Esophagus mucosa (tissue), 1 donor: ENCODE results near the gene RASGEF1C. TPM values are rescaled to one million over a fixed set of nuclear protein-coding genes. Genes with fewer than 3 reads are reported as not detected.

Source experiments
- ATAC-seq: fragments of 200-7000 bp; cut with Tn5 transposase; one replicate; pipeline ENCODE4 v1.9.1; 2020
- total RNA-seq: library from RNA; stranded (reverse); gene quantifications from one replicate; pipeline ENCODE4 v1.2.4, GENCODE V29; 2023
- donor health status: DM: yes; HTN: yes; CAD: no.

RASGEF1C gene
- total RNA-seq, 1 donor from 2014 or later, result not detected

DNA sequence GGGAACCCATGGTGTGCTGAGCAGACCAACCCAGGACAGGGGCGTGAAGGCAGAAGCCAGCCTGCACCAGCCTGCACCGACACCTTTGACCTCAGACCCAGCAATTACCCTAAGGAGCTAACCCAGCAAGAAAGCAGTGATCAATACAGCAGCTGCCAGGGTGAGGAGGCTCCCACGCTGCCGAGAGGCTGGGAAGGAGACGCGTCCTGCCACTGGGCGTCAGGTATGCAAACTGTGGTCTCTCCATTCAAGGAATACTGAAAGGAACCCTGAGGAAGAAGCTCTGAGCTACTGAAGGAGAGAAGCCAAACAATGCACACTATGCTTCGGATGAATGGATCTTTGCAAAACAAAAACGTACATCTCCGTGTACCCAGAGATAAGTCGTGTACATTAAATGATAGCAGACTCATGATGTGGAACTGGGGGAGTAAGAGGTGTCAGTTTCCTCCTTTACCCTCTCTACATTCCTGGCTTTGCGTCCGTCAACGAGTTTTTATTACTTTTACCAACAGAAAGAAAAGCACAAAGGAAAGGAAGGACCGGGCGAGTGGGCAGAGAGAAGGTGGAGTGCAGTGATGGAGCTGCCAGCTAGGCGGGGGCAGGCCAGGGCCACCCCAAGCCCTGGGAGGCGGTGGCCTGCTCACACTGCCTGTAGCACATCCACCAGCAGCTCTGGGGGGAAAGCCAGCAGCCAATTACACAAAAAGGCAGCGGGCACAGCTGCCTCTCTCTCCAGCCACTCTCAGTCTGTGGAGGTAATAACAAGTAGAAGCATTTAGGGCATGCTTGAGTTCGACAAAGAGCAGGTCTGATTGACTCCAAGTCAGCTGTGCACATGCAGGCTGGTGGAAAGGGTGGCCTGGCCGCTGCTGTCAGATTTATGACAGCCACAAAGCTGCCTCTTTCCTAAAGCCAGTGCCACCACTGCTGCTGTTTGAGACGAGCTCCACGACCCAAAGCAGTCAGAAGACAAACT lies 29.3 kb downstream of the RASGEF1C start:
- no peak for ATAC-seq

DNA sequence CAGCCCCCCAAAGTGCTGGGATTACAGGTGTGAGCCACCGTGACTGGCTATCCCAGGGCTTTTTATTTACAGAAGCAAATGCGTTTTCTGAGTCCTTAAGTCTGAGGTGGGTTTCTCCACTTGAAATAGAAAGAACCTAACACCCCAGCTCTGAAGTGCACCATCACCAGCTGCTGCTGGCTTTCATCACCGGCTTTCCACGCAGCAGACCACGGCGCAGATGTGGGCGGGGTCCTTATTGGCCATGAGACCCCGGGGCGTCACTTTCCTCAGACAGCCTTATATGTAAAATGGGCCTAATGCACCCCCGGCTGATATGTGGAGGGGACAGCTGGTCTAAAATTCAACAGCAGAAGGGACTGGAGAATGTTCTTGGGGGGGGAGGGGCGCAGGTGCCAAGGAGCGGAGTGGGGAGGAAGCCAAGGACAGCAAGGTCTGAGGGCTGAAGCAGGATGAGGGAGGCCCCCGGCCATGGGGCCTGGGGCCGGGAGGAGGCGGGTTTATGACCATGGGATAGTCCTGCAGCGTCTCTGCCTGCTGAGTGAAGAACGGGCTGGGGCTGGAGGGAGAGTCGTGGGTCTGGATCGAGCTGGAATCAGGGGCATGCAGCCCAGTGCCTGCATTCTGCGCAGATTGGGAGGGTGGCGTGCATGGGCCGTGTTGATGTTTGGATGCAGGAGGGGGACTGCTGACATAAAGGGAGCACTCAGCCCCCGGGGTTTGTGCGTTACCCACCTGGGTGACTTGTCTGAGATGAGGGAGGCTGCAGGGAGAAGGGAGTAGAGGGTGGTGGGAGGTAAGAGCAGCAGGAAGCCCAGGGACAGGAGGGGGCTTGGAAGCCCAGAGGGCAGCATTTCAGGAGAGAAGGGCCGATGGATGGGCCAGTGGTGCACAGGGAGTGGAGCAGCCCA lies 30.2 kb downstream of the RASGEF1C start:
- no peak for ATAC-seq

DNA sequence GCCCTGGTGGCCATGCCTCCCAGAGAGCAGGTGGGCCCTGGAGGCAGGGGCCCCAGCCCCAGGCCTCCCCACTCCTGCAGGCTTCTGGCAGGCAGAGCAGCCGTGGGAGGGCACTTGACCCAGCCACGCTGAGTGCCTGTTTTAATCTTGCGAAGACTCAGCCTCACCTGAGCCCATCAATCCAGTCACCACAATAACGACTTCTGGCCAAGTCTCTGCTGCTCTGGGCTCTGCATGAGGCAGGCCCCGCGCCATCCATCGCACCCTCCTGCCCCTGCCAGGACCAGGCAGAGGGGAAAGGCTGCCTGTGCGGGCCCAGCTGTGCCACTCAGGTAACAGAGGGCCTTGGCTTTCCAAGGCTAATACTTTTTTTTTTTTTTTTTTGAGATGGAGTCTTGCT lies 32.8 kb downstream of the RASGEF1C start:
- ATAC-seq, result no peak

DNA sequence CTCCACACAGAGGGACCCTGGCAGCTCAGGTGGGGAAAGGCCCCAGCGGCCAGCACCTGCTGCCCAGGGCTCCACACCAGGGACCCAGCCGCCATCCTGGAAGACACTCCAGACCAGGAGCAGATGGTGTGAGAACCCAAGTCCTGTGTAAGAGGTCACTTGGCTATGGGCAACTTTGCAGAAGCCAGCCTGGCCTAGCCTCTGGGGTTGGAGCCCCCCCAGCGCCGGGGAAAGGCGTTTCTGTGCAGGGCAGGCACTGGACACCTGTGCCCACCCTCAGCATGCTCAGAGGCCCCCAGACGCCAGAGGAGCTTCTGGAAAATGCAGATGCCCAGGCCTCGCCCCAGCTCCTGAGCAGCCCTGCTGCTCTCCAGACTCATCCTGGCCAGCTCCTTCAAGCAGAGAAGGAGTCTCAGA lies 34.0 kb downstream of the RASGEF1C start:
- ATAC-seq, result no peak

DNA sequence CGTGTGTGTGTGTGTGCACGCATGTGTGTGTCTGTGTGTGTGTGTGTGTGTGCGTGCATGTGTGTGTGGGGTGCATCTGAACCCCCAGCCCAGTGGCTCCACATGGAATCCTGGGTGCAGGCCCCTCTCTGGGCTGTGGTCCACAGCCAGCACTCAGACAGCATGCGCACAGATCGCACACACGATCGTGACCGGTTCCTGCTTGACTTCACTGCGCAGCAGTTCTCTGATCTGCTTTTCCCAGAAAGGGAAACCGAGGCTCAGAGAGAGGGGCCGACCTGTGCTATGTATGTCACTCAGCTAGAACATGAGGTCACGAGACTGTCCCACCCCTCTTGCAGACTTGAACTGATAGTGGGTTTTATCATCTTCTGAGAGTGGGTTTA lies 34.4 kb downstream of the RASGEF1C start:
- no peak for ATAC-seq

DNA sequence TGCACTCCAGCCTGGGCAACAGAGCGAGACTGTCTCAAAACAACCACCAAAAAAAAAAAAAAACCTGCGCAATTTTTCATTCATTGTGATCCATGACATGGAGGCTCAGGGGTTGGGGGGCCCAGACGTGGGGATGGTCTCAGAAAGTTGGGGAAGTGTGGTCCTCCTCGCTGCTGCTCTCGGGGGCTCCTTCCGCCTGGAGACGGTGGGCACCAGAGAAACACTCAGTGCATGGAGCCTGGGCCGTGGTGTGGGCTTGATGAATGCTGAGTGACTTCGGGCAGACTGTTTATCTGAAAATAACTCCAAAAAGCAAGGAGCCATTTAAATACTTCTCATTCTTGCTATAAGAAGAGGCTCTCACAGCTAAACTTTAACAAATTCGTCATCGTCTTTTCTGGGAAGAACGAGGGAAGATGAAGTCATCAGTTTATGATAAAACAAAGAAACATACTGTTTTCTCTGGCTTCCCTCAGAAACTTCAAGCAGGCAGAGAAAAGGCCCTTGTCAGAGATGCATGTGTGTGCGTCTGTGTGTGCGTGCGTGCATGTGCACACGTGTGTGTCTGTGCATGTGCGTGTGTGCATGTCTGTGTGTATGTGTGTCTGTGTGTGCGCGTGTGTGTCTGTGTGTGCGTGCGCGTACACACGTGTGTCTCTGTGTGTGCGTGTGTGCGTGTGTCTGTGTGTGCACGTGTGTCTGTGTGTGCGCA lies 35.0 kb downstream of the RASGEF1C start:
- ATAC-seq, result no peak

DNA sequence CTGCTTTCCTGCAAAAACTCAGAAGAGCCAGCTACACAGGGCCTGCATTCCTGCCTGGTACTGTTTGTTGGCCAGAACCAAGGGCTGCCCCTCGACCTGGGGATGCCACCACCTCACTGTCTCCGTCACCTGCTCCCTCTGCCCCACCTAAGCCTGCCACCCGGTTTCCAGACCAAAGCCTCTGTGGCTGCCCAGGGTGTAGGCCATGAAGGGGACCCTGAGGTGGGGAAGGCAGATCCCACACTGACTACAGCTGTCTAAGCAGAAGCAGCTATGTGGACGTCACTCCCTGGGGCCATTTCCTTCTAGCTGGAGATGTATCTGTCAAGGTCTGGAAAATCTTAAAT lies 35.8 kb downstream of the RASGEF1C start:
- no peak for ATAC-seq

DNA sequence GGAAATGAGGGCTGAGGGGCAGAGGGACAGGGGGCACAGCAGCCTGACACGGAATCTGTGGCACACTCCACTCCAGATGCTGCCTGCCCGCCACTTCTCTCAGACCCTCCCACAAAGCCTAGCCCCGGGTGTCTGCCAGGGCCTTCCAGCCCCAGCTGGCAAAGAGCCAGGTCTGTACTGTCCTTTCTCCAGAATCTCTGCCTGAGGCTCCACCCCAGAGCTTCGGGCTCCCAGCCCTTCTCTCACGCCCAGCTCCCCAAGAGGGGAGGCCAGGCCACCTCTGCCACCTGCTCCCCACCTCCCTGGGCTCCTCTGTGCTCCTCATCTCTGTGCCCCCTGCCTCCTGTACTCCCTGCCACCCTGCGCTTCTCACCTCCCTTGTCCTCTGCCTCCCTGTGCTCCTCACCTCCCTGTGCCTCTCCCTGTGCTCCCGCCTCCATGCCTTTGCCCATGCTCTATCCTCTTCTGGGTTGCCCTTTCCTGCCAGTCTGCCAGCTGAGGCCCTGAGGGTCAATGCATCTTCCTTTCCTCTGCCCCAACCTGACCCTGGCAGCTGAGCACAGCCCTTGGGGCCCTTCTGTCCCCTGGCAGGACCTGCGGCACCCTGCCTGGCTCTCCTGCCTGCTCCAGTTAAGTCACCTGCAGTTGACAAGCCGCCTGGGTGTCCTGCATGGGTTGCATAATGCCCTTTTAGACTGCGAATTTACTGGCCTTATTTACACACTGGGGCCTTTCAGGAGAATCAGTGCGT lies 36.4 kb downstream of the RASGEF1C start:
- no peak for ATAC-seq

DNA sequence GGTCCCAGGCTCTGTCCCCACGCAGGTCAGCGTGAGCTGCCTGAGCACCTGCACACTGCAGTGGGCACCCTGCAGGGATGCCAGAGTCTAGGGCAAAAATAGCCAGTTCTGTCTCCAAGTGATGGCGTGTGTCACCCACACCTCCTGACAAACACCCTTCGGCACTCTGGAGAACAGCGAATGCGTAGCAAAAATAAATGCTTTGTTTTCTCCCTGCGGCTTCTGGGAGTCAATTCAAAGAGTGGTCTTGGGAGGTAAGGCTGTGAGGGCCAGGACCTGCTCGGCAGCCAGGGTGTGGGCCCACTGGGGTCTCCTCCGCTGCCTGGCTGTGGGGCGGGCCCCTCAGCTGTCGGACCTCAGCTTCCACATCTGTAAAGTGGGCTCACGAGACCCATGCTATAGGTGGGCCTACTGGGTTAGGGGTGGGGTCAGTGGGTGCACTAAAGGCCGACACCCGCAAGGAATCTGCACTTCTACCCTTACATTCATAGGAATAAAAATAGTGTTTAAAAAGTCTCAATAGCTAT lies 37.4 kb downstream of the RASGEF1C start:
- no peak for ATAC-seq

DNA sequence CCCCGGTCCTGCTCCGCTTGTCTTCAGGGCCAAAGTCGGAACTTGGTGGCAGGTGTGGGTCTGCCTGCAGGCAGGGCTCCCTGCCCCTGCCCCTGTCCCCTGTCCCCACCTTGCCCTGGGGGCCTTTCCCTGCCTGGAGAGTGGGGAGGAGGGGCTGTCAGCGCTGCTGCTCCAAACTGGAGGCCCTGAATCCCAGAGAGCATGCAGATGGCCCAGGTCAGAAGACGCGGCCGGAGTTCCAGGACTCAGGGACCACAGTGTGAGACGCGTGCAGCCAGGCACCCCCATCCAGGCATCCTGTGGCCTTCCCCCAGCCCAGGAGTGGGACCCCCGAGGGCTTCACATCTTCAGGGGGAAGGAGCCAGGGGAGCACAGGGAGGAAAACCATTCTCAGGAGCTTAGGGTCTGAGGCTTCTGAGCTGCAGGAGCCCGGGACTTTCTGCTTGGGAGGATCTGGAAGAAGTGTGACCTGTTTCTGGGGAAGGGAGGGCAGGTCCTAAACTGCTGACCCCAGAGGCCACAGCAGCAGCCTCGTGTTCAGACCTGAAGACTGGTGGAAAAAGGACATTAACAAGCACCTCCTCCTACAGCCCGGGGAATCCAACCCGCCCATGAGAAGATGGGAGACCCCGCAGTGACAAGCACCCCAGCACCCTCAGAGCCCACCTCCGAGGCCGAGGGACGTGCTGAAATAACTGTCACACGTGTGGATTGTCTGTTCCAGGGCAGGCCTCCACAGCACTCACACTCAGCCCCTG lies 38.0 kb downstream of the RASGEF1C start:
- no peak for ATAC-seq

DNA sequence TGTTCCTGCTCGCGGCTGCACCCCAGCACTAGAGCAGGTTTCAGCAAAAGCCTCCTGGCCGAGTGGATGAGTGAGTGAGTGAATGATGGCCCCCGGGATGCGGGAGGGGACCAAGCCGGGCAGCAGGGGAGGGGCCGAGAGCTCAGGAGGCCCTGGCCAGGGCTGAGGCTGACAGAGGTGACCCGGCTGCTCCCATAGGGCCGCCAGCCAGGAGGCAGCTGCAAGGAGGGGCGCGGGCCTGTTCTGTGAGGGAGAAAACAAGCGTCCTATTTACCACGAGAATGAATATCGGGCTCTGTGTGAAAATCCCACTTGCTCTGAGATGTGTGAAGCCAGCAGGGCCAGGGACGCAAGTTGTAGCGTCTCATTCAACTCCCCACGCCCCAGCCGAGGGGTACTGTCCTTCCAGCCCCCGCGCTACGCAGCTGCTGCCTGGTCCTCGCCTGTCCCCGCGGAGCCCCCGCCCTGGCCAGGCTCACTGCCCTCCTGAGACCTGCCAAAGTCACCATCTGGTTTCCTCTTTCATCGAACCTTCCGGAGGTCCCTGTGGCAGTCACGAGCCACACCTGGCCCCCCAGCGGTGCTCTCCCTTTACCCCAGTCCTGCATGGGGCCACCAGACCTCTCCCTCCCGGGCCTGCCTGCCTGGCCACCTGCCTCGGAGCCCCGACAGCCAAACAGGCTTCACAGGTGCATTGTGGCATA lies 38.8 kb downstream of the RASGEF1C start:
- ATAC-seq, result no peak

DNA sequence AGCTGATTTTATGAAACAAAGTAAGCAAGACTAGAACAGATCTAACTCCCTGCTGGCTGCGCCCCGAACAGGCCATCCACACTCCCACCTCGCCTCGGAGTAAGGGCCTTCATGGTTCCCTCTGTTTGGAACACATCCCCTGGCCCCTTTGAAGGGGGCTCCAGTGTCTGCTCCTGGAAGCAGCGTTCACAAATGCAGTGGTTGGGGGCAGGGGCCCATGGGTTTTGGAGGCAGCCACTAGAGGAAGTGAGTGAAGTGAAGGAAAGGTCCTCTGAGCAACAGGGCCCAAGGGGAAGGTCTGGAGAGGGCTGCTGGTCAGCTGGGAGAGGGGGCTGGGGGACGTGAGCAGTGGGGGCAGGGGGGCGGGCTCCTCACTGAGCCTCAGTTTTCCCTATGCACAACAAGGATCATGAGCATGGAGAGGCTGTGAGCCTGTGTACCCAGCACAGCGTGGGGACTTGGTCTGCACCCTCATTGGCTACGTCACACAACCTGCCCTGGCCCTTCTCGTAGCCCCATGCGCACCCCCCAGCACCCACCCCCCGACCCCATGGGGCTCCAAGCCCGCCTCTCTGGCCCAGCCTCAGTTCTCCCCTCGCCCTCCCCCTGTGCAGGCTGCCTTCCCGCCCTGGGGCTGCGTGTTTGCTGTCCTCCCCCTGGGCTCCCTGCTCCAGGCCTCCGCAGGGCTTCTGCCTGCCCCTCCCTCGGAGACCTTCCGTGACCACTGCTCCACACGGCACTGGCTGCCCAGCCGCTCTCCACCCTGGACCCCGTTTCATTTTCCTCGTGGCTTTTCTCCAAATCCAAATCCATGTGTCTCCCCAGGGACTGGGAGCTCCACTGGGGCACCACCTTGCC lies 39.5 kb downstream of the RASGEF1C start:
- no peak for ATAC-seq

DNA sequence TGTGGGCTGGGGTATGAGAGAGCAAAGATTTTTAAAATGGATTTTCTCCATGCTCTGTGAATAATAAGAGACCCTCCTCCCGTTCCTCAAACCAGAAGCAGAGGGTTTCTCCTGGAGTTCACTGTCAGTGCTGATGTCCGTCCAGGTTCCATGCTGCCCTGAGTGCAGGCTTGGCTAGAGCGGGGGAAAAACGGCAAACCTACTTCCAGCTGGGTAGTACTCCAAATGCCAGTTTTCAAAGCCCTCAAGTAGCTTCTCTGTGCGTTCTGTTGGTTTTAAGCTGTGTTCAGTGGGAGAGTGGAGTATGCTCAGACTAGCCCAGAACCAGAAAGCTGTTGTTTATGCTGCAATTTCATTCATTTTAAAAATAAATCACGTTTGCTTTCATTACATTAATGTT lies 40.3 kb downstream of the RASGEF1C start:
- no peak for ATAC-seq

DNA sequence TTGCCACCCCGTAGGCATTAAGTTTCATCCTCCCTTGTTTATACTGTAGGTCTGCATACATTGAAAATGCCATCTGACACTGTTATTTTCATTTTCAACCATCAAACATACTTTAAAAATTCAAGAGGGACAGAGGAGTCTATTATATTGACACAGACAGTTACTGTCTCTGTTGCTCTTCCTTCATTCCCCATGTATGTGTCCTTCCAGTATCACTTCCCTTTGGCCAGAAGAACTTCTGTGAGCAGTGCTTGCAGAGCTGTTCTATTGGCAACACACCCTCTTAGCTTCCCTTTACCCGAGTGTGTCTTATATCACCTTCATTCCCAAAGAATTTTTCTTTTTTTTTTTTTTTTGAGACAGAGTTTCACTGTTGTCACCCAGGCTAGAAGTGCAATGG lies 42.8 kb downstream of the RASGEF1C start:
- no peak for ATAC-seq

DNA sequence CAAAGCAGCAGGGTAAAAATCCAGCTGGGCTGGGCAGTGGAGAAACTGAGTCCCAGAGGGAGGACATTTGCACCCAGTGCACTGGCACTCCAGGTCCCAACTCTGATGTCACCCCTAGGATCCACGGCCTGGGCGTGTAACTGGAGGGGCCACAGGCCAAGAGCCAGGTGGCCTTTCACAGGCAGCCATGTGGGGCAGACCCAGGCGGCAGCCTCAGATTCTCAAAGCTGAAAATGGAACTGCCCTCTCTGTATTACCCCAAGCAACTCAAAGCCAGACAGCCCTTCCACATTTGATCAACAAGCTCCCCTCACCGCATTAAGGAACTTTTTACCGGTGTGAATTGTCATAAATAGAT lies 46.7 kb downstream of the RASGEF1C start:
- no peak for ATAC-seq

DNA sequence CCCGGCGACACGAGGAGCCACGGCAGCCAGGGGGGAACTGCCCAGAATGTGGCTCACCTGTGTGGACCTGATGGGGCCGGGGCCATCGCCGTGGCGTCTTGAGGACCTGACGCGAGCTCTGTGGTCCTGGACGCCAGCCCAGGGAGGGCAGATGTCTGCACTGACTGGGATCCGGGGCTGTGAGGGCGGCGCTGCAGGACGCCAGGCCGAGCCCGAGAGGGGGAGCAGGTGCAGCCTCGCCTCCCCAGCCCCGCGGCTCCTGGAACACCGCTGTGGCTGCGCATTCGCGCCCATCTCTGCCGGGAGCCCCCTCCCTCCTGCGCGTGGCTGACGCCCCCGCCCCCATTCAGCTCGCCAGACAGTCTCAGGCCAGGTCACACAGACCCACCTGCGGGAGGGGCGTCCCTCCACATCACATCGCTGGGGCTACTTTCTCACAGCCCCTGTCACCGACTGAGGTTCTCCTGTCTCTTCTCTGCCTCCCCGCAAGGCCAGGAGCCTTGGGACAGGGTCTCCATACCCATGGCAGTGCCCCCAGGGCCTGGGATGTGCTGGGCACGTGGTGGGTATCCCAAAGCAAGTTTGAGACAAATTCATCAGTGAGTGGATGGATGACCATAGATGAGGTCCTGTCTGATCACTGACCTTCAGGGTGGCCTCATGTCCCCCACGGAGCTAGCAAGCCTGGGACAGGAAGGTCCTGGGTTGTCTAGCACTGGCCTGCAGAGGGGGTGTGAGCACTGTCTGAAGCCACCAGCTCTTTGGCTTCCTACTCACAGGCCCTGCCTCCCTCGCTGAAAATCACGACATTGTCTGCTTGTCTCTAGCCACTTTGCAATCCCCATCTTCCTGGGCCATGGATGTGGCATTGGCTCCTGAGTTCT lies 47.3 kb downstream of the RASGEF1C start:
- no peak for ATAC-seq

DNA sequence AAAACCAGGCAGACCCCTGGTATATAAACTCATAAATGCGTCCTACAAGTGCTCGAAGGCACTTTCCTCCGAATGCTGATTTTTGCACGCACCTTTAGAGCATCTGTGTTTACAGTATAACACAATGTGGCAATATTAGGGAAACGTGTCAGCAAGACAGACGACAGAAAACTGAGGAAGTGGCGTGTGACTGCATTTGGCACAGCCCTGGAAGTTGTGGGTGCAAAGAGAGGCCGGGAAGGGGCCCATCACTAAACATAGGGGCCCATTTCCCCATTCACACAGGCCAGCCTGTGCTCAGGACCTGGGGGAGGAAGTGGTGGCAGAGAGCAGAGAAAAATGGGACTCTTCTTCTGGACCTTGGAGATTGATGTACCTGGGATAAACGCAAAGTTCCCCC lies 48.2 kb downstream of the RASGEF1C start:
- no peak for ATAC-seq

DNA sequence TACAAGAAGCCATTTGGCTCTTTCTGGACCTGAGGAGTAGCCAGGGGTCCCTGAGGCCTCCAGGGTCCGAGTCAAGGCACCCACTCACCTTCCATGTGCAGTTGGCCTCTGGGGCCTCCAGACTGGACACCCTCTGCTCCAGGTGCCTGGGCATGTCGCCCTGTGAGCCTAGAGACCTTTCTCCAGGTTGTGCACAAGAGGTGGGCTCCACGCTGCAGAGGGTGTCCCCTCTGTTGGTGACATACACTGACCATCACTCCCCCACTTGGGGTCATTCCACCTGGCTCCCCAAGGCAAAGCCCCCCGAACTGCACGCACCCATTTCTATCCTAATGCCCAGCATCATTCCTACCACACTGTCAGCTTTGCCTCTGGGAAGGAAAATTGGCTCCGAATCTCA lies 48.8 kb downstream of the RASGEF1C start:
- no peak for ATAC-seq

DNA sequence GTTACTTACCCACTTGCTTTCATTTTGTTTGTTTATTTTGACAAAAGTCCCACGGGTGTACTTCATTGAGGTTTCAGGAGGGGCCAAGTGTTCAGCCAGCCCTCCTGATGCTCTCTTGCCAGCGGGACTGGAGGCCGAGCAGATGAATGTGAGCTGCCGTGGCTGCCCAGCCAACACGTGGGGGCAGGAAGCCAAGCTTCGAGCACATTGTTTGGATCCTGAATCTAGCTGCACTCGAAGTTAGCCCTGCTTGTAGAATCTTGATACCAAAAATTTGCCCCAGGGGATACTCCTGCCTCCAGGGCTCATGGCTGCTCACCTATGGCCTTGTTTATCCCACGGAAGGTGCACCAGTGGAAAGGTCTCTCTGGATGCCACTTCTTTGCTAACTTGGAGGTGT lies 49.3 kb downstream of the RASGEF1C start:
- no peak for ATAC-seq
